Spleen (tissue), 7 donors: ENCODE data around the gene DRC3.

Experiments used
- POLR2A ChIP-seq, 3 donors: fragments of 450-650 bp; IDR thresholded peaks; one replicate each; pipeline ENCODE4 v1.5.1; 2017; ENCODE audit warnings: antibody characterized with exemption in 3 of 3, mild to moderate bottlenecking in 1 of 3
- POLR2AphosphoS5 ChIP-seq, 3 donors: sonication (generic); formaldehyde crosslinking; IDR thresholded peaks; one replicate each; pipeline ENCODE4 v1.5.1; 2017; ENCODE audit warnings: antibody characterized with exemption in 3 of 3
- TF ChIP-seq, protein P1 (sequence below), 11 experiments: fragments of 200-600 bp in 7 of 11; fragments of 450-650 bp in 4 of 11; sonication (generic) in 4 of 11; IDR thresholded peaks in 8 of 11; conservative IDR thresholded peaks in 3 of 11; 1 replicate in 7 of 11; 2 replicates in 4 of 11; pipeline versions ENCODE4 v1.4.0 to v1.8.0; 2016 to 2021; ENCODE audit warnings: antibody characterized with exemption in 11 of 11, inconsistent platforms in 4 of 11, mild to moderate bottlenecking in 1 of 11
- donor health status: DM: no; HTN: no; CAD: no; lungs with moderate emphysema.
- donor health status: DM: no; HTN: no; CAD: no.
- donor health status: DM: no; HTN: no; CAD: no.

DNA sequence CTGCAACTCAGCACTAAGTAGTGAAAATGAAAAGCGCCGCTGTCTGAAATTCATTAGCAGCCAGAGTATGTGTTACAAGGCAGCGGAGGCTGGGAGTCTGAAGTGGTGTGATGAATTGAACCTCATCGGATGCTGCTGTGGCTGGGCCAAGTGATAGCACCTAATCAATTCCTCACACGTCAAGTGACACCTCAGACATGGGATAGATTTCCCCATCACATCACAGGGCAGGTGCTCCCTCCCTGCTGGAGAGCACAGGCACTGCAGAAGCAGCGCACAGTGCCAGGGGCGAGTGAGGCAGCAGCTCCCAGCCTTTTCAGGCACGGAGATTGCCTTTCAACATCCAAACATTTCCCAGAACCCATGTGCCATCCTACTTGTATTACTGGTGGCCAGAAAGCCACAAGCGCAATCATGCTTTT is 32.2 kb downstream of the DRC3 start:
- no peak for TF ChIP-seq POLR2AphosphoS5 (IDR thresholded peaks at IDR 0.05)
- TF ChIP-seq, protein P1, sequence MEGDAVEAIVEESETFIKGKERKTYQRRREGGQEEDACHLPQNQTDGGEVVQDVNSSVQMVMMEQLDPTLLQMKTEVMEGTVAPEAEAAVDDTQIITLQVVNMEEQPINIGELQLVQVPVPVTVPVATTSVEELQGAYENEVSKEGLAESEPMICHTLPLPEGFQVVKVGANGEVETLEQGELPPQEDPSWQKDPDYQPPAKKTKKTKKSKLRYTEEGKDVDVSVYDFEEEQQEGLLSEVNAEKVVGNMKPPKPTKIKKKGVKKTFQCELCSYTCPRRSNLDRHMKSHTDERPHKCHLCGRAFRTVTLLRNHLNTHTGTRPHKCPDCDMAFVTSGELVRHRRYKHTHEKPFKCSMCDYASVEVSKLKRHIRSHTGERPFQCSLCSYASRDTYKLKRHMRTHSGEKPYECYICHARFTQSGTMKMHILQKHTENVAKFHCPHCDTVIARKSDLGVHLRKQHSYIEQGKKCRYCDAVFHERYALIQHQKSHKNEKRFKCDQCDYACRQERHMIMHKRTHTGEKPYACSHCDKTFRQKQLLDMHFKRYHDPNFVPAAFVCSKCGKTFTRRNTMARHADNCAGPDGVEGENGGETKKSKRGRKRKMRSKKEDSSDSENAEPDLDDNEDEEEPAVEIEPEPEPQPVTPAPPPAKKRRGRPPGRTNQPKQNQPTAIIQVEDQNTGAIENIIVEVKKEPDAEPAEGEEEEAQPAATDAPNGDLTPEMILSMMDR (IDR thresholded peaks at IDR 0.05 in 8 of 11, conservative IDR thresholded peaks at IDR 0.05 in 3 of 11) = peak in 1 of 11 experiments; percentile 11
- no peak for TF ChIP-seq POLR2A (IDR thresholded peaks at IDR 0.05)
